Skeletal muscle cell (primary cell): ENCODE results near the gene CFAP221.

Experiments used
- DNase-seq: peaks from one replicate; pipeline ENCODE4 v3.0.0-alpha.2; 2010; ENCODE audit warnings: low read depth
- H3K4me3 ChIP-seq: 2 replicates; pipeline ENCODE4 v1.5.1; 2011; ENCODE audit warnings: low read depth, mild to moderate bottlenecking, control low read depth, low read length, moderate library complexity

The CFAP221 gene

DNA sequence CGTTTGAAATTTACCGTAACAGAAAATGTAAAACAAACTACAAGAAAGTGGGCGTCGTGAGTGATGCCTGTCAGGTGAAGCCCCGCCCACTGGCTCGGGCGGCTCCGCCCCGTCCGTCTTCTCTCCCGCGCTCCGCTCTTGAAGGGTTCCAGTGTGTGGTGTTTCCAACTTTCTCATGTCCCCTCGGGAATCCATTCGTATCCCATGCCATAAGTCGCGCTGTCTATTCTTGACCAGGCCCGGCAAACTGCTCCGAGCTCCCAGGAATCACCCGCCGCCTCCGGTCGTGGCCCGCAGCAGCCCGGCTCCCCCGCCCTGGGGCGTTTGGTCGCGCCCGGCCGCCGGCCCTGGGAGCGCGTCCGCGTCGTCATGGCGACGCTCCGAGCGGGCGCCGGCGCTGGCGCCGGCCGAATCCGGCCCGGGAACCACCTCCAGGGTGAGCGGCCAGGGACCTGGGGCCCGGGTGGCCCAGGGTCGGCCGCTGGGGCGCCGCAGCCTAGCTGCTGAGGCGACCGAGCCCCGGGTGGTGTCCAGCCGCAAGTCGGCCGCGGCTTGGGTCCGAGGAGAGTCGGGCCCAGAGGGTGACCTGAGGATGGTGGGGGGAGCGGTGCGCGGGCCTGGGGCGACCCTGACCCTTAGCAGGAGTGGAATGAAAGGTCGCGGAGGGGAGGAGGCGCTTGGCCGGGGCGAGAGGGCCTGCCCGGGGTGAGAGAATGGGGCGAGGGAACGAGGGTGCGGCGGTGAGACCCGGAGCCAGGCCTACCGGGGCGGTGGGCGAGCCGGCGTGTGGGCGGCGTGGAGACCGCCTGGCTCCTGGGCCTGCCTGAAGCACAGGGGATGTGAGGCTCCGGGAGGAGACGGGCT, at the start of gene CFAP221:
Gene CFAP221, plus strand, starts transcription at position 375 of the 864 bp plus-strand sequence. CDS start 1,683 bp downstream, outside the sequence.
- DNase-seq = peak; percentile 24
- peak within 1 kb of the TSS; percentile 56 for H3K4me3 ChIP-seq

DNA sequence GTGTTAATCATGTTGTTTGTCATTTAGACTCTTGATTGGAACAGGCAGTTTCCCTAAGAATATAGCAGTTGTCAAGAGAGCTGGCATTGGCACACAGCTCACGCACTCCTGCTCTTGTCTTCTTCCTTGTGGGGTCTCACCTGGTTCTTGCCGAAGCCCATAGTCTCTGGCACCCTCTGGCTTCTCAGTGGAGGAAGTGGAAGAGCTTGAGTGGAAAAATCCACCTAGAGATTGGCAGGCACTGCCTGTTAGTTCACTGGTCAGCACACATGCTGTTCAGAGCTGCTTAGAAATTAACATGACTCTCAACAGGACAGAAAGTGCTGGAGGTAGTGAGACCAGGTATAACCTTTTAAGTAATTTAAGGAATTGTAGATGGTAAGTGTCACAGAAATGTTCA, 48.3 kb upstream of the CFAP221 start:
- H3K4me3 ChIP-seq = no peak overlapping the region
- no peak for DNase-seq

DNA sequence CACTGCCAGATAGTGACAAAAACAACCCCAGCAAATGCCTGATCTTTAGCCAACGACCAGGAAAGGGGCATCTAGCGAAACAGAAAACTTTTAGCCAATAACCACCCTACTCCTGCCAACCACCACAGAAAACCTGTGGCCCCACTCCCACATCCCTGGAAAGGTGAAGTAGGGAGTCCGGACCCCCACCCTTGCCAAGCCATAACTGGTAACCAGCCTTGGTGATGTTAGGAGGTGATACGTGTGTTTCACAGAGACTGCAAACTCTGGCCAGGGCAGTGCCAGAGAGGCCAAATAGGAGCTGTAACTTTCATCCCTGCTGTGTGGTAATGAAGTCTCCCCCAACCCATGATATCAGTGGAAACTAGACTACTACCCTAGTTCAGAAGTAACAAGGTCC, 47.6 kb upstream of the CFAP221 start:
- no peak overlapping the region for H3K4me3 ChIP-seq

DNA sequence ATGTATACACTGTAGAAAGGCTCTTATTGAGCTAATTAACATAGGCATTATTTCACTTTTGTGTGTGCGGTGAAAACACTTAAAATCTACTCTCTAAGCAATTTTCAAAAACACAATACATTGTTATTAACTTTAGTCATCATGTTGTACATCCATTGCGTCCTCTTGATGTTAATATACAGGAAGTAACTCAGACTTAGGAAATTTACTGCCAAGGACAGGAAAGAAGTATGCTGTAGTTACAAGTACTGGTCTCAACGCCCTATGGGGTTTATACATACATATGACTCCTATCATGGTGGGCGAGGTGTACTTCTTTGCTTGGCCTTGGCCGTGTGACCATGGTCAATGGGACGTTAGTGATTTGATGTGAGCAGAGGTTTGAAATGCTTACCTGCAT, 35.5 kb upstream of the CFAP221 start:
- DNase-seq = no peak
- no peak overlapping the region for H3K4me3 ChIP-seq

More for the DNA sequence above, 47.6 kb upstream of the CFAP221 start:
- DNase-seq = no peak

DNA sequence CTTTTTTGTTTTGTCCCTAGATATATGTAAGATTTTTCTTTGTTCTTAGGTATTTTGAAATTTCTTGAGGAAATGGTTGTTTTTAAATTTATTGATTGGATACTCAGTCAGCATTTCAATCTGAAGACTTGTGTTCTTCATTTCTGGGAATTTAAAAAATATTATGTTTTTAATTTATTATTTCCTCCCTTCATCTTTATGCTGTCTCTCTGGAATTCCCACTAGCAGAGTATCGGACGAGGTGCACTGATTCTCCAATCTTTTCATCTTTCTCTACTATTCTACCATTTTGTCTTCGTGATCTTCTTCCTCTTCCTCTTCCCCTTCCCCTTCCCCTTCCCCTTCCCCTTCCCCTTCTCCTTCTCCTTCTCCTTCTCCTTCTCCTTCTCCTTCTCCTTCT, 32.3 kb upstream of the CFAP221 start:
- DNase-seq = no peak
- no peak overlapping the region for H3K4me3 ChIP-seq

DNA sequence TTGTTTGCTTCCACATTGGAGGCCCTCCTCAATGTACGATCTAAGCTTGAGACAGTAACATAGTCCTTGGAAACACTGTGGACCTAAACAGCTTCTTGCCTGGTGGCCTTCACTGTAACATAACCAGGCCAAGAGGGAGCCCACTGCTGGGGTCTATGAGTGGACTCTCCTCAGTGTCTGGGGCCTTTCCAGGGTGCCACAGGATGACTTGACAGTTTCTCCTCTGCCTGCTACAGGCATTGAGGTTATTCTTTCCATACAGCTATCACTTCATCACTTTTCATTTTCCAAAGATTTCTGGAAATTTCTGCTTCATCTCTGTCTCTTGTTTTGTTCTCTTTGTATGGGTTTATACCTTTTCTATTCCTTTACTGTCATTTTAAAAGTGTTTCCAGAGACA, 31.3 kb upstream of the CFAP221 start:
- H3K4me3 ChIP-seq = no peak overlapping the region
- no peak for DNase-seq

DNA sequence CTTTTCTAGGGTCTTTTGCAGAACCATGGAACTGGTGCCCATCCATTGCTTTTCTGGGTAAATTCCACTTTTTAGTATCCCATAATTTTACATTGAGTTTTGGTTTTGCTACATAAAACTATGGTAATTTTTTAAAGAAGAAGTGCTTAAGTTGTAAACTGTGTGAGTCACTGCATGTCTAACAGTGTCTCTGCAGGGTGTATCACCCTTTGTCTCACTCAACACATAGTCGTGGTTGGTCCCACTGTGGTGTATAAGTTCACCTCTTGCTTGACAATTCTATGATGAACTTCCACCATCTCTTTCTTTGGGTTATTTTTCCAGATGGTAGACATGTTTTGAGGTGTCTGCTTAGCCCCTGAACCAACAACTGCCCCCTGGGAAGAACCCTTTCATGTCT, 30.4 kb upstream of the CFAP221 start:
- no peak overlapping the region for H3K4me3 ChIP-seq
- no peak for DNase-seq

DNA sequence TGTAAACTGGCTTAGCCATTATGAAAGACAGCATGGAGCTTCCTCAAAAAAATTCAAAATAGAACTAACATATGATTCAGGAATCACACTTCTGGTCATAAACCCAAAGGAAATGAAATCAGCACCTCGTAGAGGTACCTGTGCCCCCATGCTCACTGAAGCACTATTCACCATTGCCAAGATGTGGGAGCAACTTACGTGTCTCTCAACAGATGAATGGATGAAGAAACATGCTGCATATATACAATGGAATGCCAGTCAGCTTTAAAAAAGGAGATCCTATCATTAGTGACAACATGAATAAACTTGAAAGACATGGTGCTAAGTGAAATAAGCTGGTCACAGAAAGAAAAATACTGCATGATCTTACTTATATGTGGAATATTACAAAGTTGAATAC, 28.1 kb upstream of the CFAP221 start:
- H3K4me3 ChIP-seq = no peak overlapping the region
- DNase-seq = no peak

DNA sequence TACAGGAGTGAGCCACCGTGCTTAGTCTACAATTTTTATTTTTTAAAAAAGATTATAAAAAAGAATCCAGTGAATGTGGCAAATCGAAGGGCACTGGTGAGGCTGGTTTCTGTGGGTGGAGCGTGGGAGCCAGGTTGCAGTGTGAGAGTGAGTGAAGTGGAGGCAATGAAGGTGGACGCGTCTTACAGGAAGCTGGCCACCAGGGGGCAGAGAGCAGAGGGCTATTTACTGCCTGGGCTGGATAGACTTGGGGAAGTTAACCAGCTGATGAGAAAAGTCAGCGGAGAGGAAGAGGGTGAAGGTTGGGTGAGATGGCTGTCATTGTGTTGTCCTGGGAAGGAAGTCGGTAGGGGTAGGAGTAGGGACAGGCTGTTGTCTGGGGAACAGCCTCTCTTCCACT, 26.8 kb upstream of the CFAP221 start:
- DNase-seq = peak; percentile 1
- H3K4me3 ChIP-seq = no peak overlapping the region

DNA sequence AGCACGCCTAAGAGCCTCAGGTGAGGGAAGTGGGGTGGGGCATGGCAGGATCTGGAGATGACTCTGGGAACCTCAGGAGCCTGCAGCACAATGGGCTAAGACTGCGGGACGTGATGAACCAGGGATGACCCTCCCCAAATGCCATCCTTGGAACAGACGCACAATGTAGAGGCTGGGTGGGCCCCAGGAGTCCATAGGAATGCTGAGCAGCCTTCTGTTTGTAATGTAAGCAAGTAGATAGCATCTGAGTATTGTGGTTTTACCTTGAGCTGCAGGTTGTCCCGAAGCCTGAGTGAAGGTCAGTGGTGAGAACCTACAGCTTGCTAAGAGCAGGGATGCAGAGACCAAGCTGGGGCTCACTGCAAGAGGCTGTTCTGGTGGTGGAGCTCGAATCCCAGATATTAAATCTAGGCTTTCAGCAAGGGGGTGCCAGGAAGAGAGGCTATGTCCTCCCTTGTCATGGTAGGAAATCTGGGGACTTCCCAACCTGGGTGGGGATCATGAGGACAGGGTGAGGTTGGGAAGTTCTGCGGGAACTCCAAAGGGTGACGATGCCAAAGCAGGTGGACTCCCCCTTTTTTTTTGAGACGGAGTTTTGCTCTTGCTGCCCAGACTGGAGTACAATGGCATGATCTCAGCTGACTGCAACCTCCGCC, 25.7 kb upstream of the CFAP221 start:
- H3K4me3 ChIP-seq = no peak overlapping the region
- no peak for DNase-seq

DNA sequence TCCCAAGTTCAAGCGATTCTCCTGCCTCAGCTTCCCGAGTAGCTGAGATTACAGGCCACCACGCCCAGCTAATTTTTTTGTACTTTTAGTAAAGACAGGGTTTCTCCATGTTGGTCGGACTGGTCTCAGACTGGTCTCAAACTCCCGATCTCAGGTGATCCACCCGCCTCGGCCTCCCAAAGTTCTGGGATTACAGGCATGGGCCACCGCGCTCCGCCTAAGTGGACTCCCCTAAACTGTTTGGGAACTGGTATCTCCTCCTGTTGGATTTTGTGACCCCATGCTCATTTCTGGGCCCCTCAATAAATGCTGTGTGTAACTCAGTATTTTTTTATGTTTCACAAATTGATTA, 25.2 kb upstream of the CFAP221 start:
- DNase-seq = no peak
- no peak overlapping the region for H3K4me3 ChIP-seq

DNA sequence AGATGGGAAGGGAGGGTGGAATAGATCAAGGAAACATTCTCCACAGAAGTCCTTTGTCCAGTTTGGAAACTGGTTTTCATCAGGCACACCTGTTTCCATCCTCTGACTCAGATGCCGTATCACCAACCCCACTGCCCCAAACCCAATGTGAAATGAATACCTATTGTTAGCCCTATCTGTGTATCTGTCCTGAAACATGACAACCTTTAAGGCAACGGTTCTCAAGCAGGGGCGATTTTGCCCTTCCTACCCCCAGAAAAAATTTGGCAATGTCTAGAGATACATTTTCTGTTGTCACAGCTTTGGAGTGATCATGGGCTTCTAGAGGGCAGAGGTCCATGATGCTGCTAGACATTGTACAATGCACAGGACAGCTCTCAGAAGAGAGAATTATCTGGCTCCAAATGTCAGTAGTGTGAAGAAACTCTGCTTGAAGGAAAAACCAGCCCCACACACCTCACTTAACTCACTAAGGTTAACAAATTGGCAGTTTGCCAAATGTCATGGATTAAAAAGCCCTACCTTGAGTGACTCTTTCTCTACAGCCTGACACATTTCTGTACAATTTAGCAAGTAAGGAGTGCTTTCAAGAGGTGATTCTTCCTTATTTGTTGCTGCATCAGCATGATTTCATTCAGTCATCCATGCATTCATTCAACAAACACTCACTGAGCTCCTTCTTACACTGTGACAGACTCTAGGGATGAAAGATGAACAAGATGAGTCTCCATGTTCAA, 23.4 kb upstream of the CFAP221 start:
- no peak overlapping the region for H3K4me3 ChIP-seq
- no peak for DNase-seq

DNA sequence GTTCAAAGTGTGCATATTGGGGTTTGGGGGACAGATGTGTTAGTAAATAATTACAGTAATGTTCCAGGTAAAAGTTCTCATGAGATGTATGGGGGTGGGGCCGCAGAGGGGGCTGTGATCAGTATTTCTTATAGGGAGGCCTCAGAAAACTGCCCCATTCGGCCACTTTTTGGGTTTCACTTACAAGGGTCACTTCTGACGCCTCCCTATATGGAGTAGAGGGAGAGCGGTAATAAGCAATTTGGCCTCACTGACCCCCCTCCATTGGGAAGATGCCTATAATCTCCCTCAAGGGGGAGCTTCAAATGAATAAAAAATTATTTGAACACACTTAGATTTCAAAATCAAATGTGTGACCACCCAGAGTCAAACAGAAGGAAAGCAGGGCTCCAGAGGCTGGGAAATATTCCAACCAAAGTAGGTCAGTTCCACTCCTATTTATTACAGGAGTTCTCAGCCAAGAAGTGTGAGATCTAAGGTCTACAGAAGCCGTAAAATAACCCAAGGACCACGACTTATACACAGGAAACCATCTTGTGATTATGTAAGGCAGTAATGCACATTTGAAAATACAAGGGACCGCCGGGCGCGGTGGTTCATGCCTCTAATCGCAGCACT, 22.7 kb upstream of the CFAP221 start:
- no peak overlapping the region for H3K4me3 ChIP-seq
- no peak for DNase-seq

DNA sequence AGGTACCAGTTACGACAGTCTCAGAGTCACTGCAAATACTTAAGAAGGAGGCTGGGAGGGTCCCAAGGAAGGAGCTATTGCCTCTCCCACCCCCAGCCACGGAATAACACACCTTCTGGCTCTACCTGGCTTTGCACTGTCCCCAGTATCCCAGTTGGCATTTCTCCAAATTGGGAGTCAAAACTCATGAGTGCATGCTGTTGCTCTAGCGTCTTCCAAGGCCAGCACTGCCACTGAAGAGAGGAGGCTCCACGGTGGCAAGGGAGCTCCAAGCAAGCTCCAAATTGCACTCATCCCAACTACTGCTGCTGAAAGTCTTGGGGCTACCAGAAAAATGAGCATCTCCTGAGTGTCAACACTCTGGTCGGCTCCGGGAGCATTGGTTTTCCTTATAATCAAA, 21.6 kb upstream of the CFAP221 start:
- no peak overlapping the region for H3K4me3 ChIP-seq
- no peak for DNase-seq

DNA sequence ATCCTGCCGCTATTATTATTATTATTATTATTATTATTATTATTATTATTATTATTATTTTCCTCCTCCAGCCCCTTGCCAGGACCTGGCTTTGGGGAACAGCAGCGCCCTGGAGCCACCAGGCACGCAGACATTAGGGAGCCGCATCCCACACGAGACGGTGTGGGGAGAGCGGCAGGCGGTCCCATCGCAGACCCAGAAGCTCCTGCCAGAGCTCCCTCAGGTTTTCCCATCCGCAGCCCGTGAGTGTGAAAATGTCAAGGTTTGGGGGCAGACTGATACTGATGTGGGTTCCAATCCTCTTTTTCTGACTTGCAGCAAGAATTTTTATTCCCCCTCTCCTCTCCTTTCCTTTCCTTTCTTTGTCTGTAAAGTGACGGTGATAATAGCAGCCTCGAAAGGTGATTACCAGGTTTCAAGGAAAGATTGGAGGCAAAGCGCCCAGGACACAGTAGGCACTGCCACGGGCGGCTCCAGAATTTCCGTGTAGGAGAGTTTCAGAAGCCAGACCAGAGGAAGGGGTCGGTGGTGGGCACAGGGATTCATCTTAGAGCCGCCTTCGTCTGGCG, 20.8 kb upstream of the CFAP221 start:
- no peak for DNase-seq
- H3K4me3 ChIP-seq = no peak overlapping the region

DNA sequence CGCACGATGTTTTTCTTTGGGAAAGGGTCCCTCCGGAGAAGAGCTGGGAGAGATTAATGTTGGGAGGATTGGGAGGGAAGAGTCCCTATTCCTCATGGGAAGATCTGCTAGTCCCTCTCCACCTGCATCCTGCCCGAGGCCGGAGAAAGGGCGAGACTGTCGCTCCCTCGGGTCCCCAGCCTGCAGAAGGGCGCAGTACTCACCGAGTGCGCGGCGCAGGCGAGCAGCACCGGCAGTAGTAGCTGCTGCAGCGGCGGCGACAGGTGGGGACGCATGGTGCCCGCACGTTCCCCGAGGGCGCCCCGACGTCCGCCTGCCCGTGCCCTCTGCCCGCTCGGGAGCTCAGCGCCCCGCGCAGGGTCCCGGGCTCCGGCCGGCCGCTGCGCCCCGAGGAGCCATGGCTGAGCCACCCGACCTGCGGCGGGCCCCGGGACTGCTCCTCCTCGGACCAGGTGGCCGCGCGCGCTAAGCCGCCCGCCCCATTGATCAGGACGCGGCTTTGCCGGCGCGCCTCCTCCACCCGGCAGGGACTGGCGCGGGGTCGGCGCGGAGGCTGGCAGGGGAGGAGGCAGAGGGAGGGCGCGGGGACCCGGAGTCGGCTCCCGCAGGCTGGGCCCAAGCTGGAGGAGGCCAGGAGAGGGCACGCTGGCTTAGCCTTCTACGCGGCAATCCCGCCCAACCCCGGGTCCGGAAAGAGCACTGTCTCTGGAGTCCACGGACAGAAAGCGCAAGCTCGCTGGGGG, 20.1 kb upstream of the CFAP221 start, which contains the start of gene SCTR:
Gene SCTR, minus strand, starts transcription at position 532 of the 743 bp plus-strand sequence. Its CDS starts 257 bp downstream, at position 275.
- no peak for DNase-seq
- H3K4me3 ChIP-seq = no peak within 1 kb of the TSS

DNA sequence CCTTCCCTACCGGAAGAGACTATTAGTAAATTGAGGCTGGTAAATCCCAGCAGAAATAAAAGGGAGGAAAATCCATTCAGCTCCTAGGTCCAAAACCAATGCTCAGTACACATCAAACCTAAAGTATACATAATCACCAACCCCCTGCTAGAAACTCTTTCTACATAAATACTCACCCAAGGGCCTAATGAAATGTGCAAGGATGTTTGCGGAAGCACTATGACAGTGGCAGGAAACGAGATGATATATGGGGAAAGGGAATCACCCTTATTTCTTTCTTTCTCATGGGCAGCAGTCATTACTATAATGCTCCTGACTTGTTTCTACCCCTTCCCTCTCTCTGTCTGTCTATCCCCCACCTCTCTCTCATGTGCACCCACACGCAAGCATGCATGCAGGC, 18.6 kb upstream of the CFAP221 start:
- DNase-seq = no peak
- no peak overlapping the region for H3K4me3 ChIP-seq

DNA sequence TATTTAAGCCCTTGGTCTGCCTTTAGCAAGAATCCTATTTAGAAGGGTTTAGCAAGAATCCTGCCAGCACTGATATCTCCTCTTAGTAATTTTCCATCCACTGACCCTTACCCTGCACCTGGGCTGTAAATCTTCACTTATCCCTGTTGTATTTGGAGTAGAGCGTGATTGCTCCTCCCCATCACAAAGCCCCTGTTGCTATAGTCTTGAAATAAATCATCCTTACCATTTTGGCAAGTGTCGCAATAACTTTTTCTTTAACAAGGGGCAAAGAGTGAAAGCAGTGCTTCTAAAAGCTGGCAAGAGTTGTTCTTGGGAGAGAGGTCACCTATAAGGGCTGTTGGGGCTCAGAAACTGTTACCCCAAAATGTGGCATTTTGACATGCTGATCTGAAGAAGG, 16.2 kb upstream of the CFAP221 start:
- no peak for DNase-seq
- no peak overlapping the region for H3K4me3 ChIP-seq

DNA sequence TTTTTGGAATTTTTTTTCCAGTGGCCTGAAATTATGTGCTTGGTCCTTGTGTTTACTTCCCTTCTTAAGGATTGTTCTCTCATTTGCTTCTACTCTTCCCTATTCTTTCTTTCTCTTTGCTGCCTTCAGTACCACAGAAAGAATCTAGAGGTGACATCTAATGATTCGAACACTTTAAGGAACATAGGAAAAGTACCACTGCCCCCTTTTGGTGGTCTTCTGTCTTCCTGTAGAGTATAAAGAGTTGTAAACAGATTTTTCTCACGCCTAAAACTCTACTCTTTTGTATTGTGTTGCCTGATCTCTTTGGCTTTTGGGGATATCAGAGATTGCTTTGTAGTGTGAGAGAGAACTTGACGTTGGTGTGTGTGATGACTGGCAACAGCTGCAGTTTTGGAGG, 13.0 kb upstream of the CFAP221 start:
- H3K4me3 ChIP-seq = no peak overlapping the region
- no peak for DNase-seq
